Ovary (tissue), 3 donors: Measurements from ENCODE around the gene HLCS.

Source experiments
- CTCF ChIP-seq, 3 donors: fragments of 450-650 bp in 2 of 3; fragments of 200-600 bp in 1 of 3; IDR thresholded peaks; one replicate each; pipeline versions ENCODE4 v1.5.1 to v1.8.0; 2016 to 2022; ENCODE audit warnings: antibody characterized with exemption in 3 of 3, mild to moderate bottlenecking in 1 of 3
- POLR2A ChIP-seq: fragments of 450-650 bp; IDR thresholded peaks from one replicate; pipeline ENCODE4 v1.6.1; 2017; ENCODE audit warnings: antibody characterized with exemption, mild to moderate bottlenecking, moderate library complexity
- donor health status: DM: no; HTN: no; CAD: no.

GRCh38 chr21:36730291-36731281 is 235.9 kb downstream of the HLCS start:
- no peak for TF ChIP-seq CTCF (IDR thresholded peaks at IDR 0.05)
- no peak for TF ChIP-seq POLR2A
